K562 (cell line): Measurements from ENCODE around the gene ALKBH3. TPM values are rescaled to one million over a fixed set of nuclear protein-coding genes. Genes with fewer than 3 reads are reported as not detected.
A peak's percentile ranks its signal among the peaks of the same experiment; 100 is the strongest.

ENCODE experiments used
- ATAC-seq: fragments of 200-7000 bp; cut with Tn5 transposase; 3 replicates; pipeline ENCODE4 v1.9.1; 2020; ENCODE audit warnings: moderate library complexity
- BruUV-seq: library from RNA; stranded (reverse); fragments of 400-500 nt; replicated peaks from 2 replicates; lab custom pipeline; 2021; lab: Mats Ljungman, UMichigan
- CTCF ChIA-PET: fragments of 300-600 bp; formaldehyde crosslinking; extraction: SDS; loops from one replicate; lab custom pipeline; 2021; ENCODE audit warnings: low intra/inter-chr PET ratio; lab: Yijun Ruan, JAX
- POLR2A ChIA-PET: fragments of 300-600, 350-650 bp; sonication (Branson Sonifier 250); formaldehyde crosslinking; extraction: SDS; loops from one replicate; lab custom pipeline; 2021; ENCODE audit warnings: antibody characterized with exemption, inconsistent platforms; lab: Yijun Ruan, JAX
- DNase-seq, 4 experiments: peaks; one replicate each; pipeline versions ENCODE4 v3.0.0 to v3.0.0-alpha.2; 2011 to 2018; ENCODE audit warnings: low spot score in 3 of 4, mixed read lengths in 3 of 4; ENCODE audit errors: extremely low read depth in 1 of 4
- FAIRE-seq: peaks from 2 replicates; lab custom pipeline; 2011; peaks lifted over from hg19 to GRCh38; lab: Jason Lieb, UNC
- H2AFZ ChIP-seq: 2 replicates; pipeline ENCODE4 v1.6.0; 2011; ENCODE audit warnings: low read depth, low read length, control low read depth, inconsistent platforms
- H3K27ac ChIP-seq: fragments of 200-600 bp; 3 replicates; pipeline ENCODE4 v1.8.0; 2011; ENCODE audit warnings: low read depth, mild to moderate bottlenecking, control low read depth, inconsistent platforms, low read length, moderate library complexity, mixed read lengths; ENCODE audit errors: extremely low read depth
- H3K27me3 ChIP-seq, 2 experiments: fragments of 300-600 bp in 1 of 2; 2 replicates in 1 of 2; 3 replicates in 1 of 2; pipeline versions ENCODE4 v1.6.0 to v1.8.0; 2011; ENCODE audit warnings: inconsistent platforms in 2 of 2, low read length in 2 of 2, mild to moderate bottlenecking in 1 of 2, mixed read lengths in 1 of 2, moderate library complexity in 1 of 2; ENCODE audit not compliant: control insufficient read depth in 2 of 2, insufficient read depth in 2 of 2
- H3K36me3 ChIP-seq: fragments of 300-600 bp; 3 replicates; pipeline ENCODE4 v1.8.0; 2011; ENCODE audit warnings: mild to moderate bottlenecking, low read length, inconsistent platforms; ENCODE audit not compliant: control insufficient read depth, insufficient read depth
- H3K4me1 ChIP-seq, 2 experiments: fragments of 200-600 bp in 1 of 2; replicated peaks in 1 of 2; 2 replicates in 1 of 2; 3 replicates in 1 of 2; pipeline versions ENCODE4 v1.5.1 to v1.8.0; 2011; ENCODE audit warnings: inconsistent platforms in 2 of 2, low read length in 2 of 2, mild to moderate bottlenecking in 1 of 2, mixed read lengths in 1 of 2, moderate library complexity in 1 of 2; ENCODE audit not compliant: control insufficient read depth in 2 of 2, insufficient read depth in 2 of 2
- H3K4me2 ChIP-seq: 2 replicates; pipeline ENCODE4 v1.6.1; 2011; ENCODE audit warnings: low read length, control low read depth, inconsistent platforms, mixed read lengths; ENCODE audit not compliant: insufficient read depth
- H3K4me3 ChIP-seq: fragments of 200-600 bp; sonication (generic), shearing (Covaris generic); 2 replicates; pipeline ENCODE4 v1.5.1; 2016; ENCODE audit warnings: control low read depth, inconsistent platforms
- H3K79me2 ChIP-seq: fragments of 200-600 bp; 3 replicates; pipeline ENCODE4 v1.8.0; 2011; ENCODE audit warnings: low read length, inconsistent platforms; ENCODE audit not compliant: control insufficient read depth, insufficient read depth
- H3K9ac ChIP-seq, 2 experiments: 2 replicates each; pipeline versions ENCODE4 v1.6.0 to v1.6.1; 2011; ENCODE audit warnings: low read depth in 2 of 2, low read length in 2 of 2, control low read depth in 1 of 2, inconsistent platforms in 1 of 2, mild to moderate bottlenecking in 1 of 2, mixed read lengths in 1 of 2; ENCODE audit not compliant: insufficient read depth in 1 of 2
- H3K9me1 ChIP-seq: one replicate; pipeline ENCODE4 v1.6.0; 2011; ENCODE audit warnings: inconsistent platforms, mild to moderate bottlenecking, low read length, moderate library complexity; ENCODE audit not compliant: control insufficient read depth, insufficient read depth
- H3K9me3 ChIP-seq: replicated peaks from 2 replicates; pipeline ENCODE4 v1.5.1; 2011; ENCODE audit warnings: low read depth, low read length, inconsistent platforms; ENCODE audit not compliant: control insufficient read depth, insufficient read depth
- H4K20me1 ChIP-seq: replicated peaks from 2 replicates; pipeline ENCODE4 v1.6.1; 2011; ENCODE audit warnings: low read length, inconsistent platforms, mixed read lengths; ENCODE audit not compliant: control insufficient read depth, insufficient read depth
- FOXA1 ChIP-seq: fragments of 450-650 bp; IDR thresholded peaks from 2 replicates; pipeline ENCODE4 v1.6.1; 2016; ENCODE audit warnings: mild to moderate bottlenecking, borderline replicate concordance
- HDAC2 ChIP-seq: fragments of 450-650 bp; IDR thresholded peaks from 2 replicates; pipeline ENCODE4 v1.6.1; 2016; ENCODE audit warnings: mild to moderate bottlenecking
- NFIC ChIP-seq: fragments of 450-650 bp; IDR thresholded peaks from 2 replicates; pipeline ENCODE4 v1.6.1; 2017; ENCODE audit warnings: mild to moderate bottlenecking, inconsistent platforms
- SPI1 ChIP-seq: IDR thresholded peaks from 2 replicates; pipeline ENCODE4 v1.6.1; 2011; ENCODE audit warnings: low read depth, low read length, control low read depth, borderline replicate concordance
- WGBS: fragments of 100-300 bp; shearing (Covaris generic); methylation state at CpG from one replicate; pipeline ENCODE4 v1.1.6; 2016; ENCODE audit warnings: low coverage, mixed read lengths; ENCODE audit not compliant: insufficient coverage; ENCODE audit errors: missing lambda C conversion rate; 5-methylcytosine and 5-hydroxymethylcytosine counted together
- in situ Hi-C: fragments of 300-500 bp; cut with MboI; formaldehyde crosslinking; loops from 4 replicates; pipeline ENCODE4 v1.15.0; 2018; ENCODE audit warnings: inconsistent platforms, mixed read lengths
- intact Hi-C: fragments of 100-400 bp; cut with micrococcal nuclease; formaldehyde crosslinking; loops from 2 replicates; pipeline ENCODE4 v1.14.2; 2022
- polyA plus RNA-seq, 8 experiments: library from polyadenylated mRNA; depleted of rRNA in 4 of 8; stranded (reverse) in 5 of 8; unstranded in 3 of 8; fragments of >200 nt; fragmentation: Nextera tagmentation in 2 of 8; fragmentation: Illumina TruSeq in 1 of 8; extraction: Ambion mirVana in 2 of 8; extraction: Trizol in 1 of 8; gene quantifications; 2 replicates each; pipeline versions ENCODE4 v1.2.1 to v1.2.3, GENCODE V29; 2011 to 2014; ENCODE audit warnings: inconsistent platforms in 1 of 8, missing spikeins in 1 of 8
- total RNA-seq, 7 experiments: library from RNA; depleted of rRNA in 6 of 7; stranded (reverse); fragments of >200 nt in 6 of 7; fragmentation: Illumina TruSeq in 2 of 7; extraction: Trizol in 2 of 7; gene quantifications; 2 replicates each; pipeline versions ENCODE4 v1.2.1 to v1.2.3, GENCODE V29; 2011 to 2021; ENCODE audit warnings: low replicate concordance in 1 of 7
- TF ChIP-seq, protein P1 (sequence below): sonication (generic); formaldehyde crosslinking; IDR thresholded peaks from 2 replicates; pipeline ENCODE4 v1.8.0; 2022; ENCODE audit warnings: mild to moderate bottlenecking, low read depth, missing genetic modification reagents
- TF ChIP-seq, protein P2 (sequence below): fragments of 250-450 bp; sonication (Bioruptor Pico); IDR thresholded peaks from 2 replicates; pipeline ENCODE4 v1.5.0; 2021

Gene ALKBH3
- total and polyA plus RNA-seq, 9 of the 15 experiments (the other 6 are each of a cell fraction or from before 2014, with no cell fraction given) = 16.0 to 49.9 (median 36.5) TPM

DNA sequence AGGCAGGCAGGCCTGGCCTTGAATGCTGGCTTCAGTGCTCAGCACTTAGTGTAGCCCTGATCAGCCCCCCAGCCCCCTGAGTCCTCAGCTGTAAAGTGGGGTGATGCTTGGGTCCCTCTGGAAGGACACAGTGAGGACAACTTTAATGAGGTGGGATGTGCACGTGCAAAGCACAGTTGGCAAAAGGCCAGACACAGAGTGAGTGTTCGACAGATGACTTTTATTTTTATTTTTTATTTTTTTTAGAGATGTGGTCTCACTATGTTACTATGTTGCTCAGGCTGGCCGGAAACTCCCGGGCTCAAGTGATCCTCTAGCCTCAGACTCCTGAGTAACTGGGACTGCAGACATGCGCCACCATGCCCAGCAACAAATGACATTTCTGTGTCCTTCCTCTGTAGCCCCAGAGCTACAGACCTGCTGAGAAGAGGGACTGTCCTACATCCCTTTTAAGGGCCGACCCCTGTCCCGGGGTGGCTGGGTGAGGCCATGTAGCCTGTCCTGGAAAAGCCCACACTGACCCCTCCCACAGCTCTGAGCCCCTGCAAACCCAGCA lies 54.9 kb downstream of the ALKBH3 start:
- no peak overlapping the region for H3K4me3 ChIP-seq
- TF ChIP-seq FOXA1 = no peak
- TF ChIP-seq NFIC = peak; percentile 81
- no peak for TF ChIP-seq HDAC2
- TF ChIP-seq, protein P1, sequence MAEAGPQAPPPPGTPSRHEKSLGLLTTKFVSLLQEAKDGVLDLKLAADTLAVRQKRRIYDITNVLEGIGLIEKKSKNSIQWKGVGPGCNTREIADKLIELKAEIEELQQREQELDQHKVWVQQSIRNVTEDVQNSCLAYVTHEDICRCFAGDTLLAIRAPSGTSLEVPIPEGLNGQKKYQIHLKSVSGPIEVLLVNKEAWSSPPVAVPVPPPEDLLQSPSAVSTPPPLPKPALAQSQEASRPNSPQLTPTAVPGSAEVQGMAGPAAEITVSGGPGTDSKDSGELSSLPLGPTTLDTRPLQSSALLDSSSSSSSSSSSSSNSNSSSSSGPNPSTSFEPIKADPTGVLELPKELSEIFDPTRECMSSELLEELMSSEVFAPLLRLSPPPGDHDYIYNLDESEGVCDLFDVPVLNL = no peak
- TF ChIP-seq, all 486 proteins: peak for 1
- H2AFZ ChIP-seq = no peak overlapping the region
- POLR2A ChIA-PET = no interaction called here
- H3K27me3 ChIP-seq = no peaks in the 10 kb centered on the region; a peak in 1 of 5 replicates
- no peak overlapping the region for H3K27ac ChIP-seq
- no peaks in the 10 kb centered on the region for H3K79me2 ChIP-seq
- CTCF ChIA-PET = no interaction called here
- ATAC-seq (no peak), FAIRE-seq (no peak), DNase-seq (no peak)
- no TSS peak for BruUV-seq
- intact Hi-C loops (no loop called here), in situ Hi-C loops (no loop called here)
- H4K20me1 ChIP-seq = no peaks in the 10 kb centered on the region
- H3K9me3 ChIP-seq = no peaks in the 10 kb centered on the region
- WGBS = 24% methylated on average over 7 of the region's 7 CpGs
- H3K36me3 ChIP-seq = no peaks in the 10 kb centered on the region
- H3K9ac ChIP-seq = no peak overlapping the region
- no peak overlapping the region for H3K4me2 ChIP-seq
- no peaks in the 10 kb centered on the region for H3K9me1 ChIP-seq
- peaks cover 8 to 13% of the 10 kb centered on the region in 2 experiments; a peak in 3 of 5 replicates for H3K4me1 ChIP-seq

DNA sequence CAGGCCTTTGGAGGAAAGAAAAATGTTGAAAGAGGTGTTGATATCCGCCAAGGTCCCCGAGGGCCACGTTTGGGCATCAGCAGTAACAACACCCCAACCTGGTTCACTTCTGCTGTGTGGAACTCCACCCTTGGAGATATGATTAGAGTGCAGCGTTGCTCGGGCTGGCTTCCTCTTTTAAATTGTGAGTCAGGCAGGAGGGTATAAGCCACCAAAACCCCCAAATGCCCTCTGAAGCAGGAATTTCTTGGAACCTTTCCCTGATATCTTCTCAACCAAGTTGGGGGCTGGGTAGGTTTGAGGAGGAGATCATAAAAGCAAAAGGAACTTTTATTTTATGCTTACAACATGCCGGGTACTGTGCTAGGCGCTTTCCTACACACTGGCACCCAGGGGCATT lies 55.4 kb downstream of the ALKBH3 start:
- BruUV-seq = no TSS peak

More for the DNA sequence above, 55.4 kb downstream of the ALKBH3 start:
- Histone ChIP-seq H3K4me1 (peaks cover 8 to 13% of the 10 kb centered on the region in 2 experiments; a peak in 3 of 5 replicates), H3K27me3 (no peaks in the 10 kb centered on the region; a peak in 1 of 5 replicates), H4K20me1 (no peaks in the 10 kb centered on the region), H3K4me2 (no peak overlapping the region), H3K27ac (no peak overlapping the region), H2AFZ (no peak overlapping the region), H3K36me3 (no peaks in the 10 kb centered on the region), H3K9ac (no peak overlapping the region), H3K9me3 (no peaks in the 10 kb centered on the region), H3K9me1 (no peaks in the 10 kb centered on the region), H3K4me3 (no peak overlapping the region), H3K79me2 (no peaks in the 10 kb centered on the region)
- TF ChIP-seq, protein P2, sequence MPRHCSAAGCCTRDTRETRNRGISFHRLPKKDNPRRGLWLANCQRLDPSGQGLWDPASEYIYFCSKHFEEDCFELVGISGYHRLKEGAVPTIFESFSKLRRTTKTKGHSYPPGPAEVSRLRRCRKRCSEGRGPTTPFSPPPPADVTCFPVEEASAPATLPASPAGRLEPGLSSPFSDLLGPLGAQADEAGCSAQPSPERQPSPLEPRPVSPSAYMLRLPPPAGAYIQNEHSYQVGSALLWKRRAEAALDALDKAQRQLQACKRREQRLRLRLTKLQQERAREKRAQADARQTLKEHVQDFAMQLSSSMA (CRISPR knock-in tag) = no peak
- peak; percentile 82 for TF ChIP-seq SPI1
- WGBS = 28% methylated on average over 7 of the region's 7 CpGs
- DNase-seq (no peak), ATAC-seq (no peak), FAIRE-seq (no peak)
- intact Hi-C loops = no loop called here
- ChIA-PET POLR2A (no interaction called here), CTCF (no interaction called here)
- in situ Hi-C loops = no loop called here
